Islet of Langerhans (tissue), 1 donor: ENCODE results near the gene MROH7.

Experiments used
- FAIRE-seq: peaks from one replicate; lab custom pipeline; 2011; peaks lifted over from hg19 to GRCh38; lab: Jason Lieb, UNC

Gene MROH7

DNA sequence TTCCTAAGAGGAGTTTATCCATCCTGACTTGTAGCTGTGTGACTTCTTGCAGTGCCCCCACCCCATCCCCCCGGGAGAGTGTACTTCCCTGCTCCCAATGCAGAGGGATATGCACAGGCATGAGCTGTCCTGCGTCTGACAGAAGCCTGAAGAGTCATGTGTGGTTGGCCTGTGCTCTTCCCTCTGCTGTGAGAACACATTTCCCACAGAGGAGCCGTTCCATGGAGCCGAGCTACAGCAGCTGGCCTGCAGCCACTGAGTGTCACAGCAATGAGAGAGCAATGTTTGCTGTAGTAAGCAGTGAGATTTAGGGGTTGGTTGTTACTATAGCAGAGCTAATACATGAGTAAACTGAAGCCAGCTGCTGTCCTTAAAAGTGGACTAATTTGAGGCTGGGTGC, 100.7 kb downstream of the MROH7 start:
- FAIRE-seq, result no peak

DNA sequence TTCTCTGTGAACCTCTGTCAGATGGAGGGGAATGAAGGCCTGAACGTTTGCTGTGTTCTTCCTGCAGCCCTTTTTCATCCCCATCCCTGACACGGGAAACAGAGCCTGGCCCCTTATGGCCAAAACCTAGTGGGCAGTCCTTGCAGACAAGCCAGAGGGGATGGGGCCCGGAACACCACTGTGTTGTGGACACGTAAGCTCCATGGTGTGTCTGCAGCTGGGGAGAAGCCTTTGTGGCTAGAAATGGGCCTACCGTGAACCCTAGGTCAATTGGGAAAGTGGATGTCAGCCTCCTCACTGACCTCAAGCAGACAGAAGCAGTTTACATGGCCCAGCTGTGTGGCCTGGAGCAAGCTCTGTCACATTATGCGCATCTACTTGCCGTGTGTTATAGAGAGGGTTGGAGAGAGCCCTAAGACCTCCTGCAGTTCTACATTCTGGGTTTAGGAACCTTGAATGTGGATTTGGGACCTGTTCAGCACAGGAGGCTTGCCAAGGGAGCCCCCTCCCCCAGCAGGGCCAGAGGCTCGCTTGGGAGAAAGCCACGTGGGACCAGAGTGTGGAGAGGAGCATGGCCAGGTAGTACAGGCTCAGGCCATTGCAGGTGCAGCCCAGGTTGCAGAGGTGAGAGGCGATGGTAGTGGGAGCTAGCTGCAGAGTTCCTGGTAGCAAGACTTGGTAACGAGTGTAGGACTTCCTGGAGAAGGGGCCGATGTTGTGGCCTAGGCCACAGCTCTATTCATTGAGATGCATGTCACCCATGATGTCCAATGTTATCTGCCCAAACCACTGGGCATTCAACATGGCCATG, 102.0 kb downstream of the MROH7 start:
- FAIRE-seq, result no peak

DNA sequence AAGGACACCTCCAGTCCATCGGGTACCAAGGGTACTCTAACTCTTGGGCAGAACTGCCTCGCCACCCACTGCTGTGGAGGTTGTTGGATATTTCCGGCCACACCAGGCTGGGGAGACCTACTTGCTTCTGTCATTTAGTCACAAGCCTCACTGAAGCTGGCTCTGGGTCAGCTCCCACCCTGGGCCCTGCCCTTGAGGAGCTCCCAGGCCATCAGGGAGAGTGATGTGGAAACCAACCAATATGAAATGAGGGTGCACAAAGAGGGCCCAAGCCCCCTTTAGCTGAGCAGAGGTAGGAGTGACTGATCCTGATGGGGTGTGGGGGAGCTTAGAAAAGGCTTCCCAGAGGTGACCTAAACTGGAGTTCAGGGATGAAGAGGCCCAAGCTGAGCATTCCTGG, 103.1 kb downstream of the MROH7 start:
- FAIRE-seq, result no peak

DNA sequence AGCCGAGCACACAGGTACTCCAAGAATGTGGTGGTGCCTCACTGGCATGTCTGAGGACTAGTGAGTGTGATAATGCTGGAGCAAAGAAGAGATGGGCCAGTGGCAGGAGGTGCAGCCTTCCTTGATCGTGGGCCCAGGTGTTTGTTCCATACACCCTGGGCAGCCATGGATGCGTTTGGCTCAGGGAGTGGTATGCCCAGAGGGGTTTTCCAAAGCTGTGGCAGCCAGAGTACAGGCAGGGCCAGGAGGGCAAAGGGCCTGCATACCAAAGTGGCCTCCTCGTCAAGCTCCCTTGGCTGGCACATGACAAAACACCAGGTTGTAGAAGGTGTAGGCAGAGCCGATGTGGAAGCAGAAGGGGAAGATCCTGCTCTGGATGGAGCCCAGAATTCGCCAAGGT, 103.7 kb downstream of the MROH7 start:
- FAIRE-seq, result no peak

DNA sequence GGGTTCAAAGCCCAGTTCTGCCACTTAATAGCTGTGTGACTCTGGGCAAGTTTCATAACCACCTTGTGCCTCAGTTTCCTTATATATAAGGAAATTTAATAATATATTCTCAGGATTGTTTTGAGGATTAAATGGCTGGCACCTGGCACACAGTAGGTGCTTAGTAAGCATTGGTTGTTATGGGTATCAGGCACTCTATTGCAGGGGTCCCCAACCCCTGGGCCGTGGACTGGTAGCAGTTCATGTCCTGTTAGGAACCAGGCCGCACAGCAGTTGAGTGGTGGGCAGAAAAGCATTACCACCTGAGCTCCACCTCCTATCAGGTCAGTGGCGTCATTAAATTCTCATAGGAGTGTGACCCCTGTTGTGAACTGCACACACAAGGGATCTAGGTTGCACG, 104.3 kb downstream of the MROH7 start:
- no peak for FAIRE-seq

DNA sequence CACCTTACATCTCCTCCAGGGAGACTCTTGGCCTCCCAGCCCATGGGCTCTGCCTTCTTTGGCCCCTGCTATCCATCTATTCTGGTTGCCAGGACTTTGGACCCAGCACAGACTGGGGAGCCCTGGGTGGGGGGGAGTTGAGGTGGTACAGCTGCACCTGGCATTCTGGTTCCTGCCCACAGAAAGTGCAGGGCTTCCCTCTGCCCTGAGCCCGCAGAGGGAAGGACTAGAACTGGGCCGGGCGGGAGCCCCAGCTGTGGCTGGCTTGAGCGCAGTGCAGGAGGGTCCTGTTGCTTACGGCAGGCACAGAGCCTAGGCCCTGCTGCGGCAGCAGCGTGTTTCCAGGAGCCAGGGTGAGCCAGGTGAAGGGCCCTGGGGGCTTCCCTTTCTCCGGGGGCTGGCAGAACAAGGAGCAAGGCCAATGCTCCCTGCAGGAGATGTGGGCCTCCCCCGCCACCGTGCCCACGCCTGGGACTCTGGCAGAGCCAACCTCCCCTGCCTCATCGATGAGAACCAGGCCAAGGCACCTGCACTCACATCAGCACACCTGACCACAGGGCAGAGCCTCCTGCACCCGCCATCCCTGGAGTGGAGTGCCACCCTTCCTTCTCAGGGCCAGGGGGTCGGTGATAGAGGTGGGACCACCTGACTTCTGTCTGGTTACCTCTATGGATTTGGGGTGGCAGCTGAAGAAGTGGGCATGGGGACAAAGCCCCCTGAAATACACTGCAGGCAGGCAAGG, 106.7 kb downstream of the MROH7 start:
- no peak for FAIRE-seq

DNA sequence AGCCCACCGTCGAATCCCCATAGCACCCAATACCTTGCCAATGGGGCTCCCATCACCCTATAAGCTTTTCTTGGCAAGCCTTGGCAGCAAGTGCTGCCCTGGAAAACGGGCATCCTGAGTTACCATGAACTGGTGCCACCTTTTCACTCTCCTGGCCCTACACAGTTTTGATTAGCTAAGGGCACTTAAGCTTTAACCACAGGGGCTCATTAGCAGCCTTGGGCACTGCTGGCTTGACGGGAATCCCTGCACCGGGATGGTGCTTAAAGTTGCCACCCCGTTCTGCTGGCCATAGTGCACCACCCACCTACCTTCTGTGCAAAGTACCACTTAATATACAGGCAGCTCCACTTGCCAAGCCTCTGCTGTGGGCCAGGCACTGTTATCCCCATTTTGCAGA, 109.0 kb downstream of the MROH7 start:
- no peak for FAIRE-seq

DNA sequence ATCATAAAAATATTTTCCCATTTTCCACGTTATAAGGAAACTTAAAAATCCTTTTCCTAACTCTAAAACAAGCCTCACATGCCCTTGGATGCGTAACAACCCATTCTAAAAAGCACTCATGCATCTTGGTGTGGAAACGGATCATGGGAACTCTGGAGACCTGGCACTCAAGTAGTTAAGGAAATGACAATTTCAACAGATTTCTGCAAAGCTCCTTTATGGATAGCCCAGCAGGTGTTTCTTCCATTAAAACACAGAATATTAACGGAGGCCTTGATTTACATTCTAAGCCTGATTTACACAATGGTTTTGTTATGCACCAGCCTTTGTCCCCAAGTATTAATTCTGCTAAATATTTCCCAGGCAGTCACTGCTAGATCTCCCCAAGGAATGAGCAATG, 109.8 kb downstream of the MROH7 start:
- FAIRE-seq, result no peak

DNA sequence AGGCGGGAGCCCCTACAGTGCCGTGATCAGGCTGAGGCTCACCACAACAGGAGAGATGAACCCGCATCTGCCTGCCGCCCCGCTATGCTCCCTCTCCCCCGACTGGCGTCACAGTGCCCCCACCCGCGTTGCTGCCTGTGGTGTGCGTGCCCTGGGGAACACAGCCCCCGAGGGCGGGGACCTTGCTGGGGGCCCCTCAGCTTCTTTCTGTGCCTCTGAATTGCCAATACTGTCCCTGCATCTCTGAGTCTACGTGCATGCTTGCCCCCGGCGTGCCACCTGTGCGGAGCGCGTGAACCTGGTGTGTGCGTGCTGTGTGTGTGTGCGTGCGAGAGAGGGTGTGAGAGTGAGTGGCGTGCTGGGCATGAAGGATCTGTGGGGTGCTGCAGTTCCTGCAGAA, 112.5 kb downstream of the MROH7 start:
- no peak for FAIRE-seq

DNA sequence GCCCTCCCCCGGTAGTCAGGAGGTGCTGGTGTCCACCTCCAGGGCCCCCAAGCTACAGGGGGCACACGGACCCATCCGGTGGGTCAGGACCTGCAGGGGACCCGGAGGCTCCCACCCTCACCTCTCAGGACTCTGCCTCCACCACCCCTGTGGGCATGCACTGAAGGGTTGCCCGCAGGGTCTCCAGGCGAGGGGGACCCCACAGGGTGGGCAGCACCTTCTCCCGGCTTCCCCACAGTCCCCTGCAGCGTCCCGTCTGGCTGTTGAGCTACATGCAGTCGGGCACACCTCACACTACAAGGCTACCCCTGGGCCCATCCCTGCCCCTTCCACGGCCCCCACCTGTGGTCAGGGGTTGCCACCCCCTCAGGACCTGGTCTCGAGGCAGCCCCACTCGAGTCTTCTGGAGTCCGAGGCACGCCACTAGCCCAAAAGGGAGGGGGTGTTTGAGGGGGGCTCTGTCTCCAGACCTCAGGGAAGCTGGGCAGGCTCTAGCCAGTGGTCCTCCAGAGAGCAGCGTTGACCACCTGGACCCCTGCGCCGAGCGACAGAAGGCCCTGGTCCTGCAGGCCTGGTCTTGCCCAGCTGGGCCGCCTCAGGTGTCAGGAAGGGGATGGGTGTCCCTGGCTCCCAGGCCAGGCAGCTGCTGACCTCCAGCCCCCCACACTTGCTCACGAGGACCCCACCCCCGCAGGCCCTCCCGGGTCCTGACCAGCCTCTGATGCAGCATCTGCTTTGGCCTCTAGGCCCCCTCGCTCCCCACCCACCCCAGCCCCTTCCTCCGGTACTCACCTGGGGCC, 113.1 kb downstream of the MROH7 start:
- no peak for FAIRE-seq

DNA sequence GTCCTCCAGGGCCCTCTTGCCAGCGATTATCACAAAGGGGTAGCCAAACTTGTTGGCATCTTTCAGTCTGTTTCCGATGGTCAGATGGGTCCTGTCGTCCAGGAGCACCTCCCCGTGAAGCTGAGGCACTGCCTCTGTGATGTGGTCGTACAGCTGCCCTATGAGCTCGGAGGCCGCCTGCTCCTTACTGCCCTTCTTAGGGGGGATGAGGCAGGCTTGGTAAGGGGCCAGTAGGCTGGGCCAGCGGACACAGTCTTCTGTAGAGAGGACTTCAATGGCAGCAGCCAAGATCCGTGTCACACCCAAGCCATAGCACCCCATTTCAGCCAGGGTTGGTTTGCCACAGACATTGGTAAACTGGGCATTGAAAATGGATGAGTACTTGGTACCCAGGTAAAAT, 116.2 kb downstream of the MROH7 start:
- FAIRE-seq, result no peak

DNA sequence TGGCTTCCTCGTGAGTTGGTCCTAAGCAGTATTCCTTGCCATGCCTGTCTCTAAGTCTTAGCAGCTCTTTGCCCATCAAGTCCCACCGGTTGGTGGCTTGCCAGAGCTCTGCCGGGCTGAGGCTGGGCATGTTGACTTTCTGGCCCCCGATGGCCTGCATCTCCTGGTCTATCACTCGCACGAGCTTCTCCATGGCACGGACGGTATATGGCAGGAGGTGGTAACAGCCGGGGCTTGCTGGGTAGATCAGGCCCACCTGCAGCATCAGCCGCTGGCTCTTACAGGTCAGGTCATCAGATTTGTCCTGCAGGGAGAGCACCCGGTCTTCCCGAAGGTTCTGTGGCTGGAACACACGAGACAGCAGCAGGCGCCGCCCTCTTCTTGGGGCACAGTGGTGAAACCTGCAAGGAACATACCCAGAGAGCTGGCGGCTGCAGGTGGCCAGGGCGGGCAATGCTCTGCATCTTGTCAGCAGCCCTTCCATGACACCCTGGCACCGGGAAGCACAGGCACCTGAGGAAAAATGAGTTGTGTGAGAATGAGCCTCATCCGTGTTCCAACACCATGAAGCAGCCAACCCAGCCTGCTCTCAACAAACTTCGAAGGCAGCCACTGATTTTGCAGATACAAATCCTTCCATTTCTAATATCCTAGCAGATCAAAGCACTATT, 117.2 kb downstream of the MROH7 start:
- no peak for FAIRE-seq
